Loucy (cell line): ENCODE measurements around the gene TAF4B.
"Not testable (repeated sequence)": the region's sequence is repeated elsewhere in the genome, so short reads cannot be mapped to it uniquely, and the experiment has no call there.

Experiments
- H2AFZ ChIP-seq: fragments of 200-600 bp; sonication (generic); 2 replicates; pipeline ENCODE4 v1.6.0; 2016; ENCODE audit warnings: antibody characterized with exemption, mild to moderate bottlenecking, low read length, moderate library complexity
- H3F3A ChIP-seq: fragments of 200-600 bp; 2 replicates; pipeline ENCODE4 v1.6.0; 2016; ENCODE audit warnings: antibody characterized with exemption, low read depth, mild to moderate bottlenecking
- H3K27me3 ChIP-seq: fragments of 200-600 bp; sonication (generic); 2 replicates; pipeline ENCODE4 v1.6.1; 2014; ENCODE audit warnings: low read length, mild to moderate bottlenecking; ENCODE audit not compliant: insufficient read depth, poor library complexity, severe bottlenecking
- H3K36me3 ChIP-seq: fragments of 200-600 bp; sonication (generic); 2 replicates; pipeline ENCODE4 v1.6.1; 2016; ENCODE audit warnings: low read length; ENCODE audit not compliant: insufficient read depth
- H3K4me1 ChIP-seq: fragments of 200-600 bp; sonication (generic); 2 replicates; pipeline ENCODE4 v1.5.1; 2014; ENCODE audit warnings: low read length, mild to moderate bottlenecking; ENCODE audit not compliant: insufficient read depth, poor library complexity, severe bottlenecking
- H3K4me2 ChIP-seq: fragments of 200-600 bp; sonication (generic); 2 replicates; pipeline ENCODE4 v1.6.0; 2014; ENCODE audit warnings: antibody characterized with exemption, low read length, low read depth, mild to moderate bottlenecking; ENCODE audit not compliant: poor library complexity, severe bottlenecking
- H3K4me3 ChIP-seq: fragments of 200-600 bp; sonication (generic); 2 replicates; pipeline ENCODE4 v1.5.1; 2014; ENCODE audit warnings: low read length, mild to moderate bottlenecking, mixed read lengths; ENCODE audit not compliant: poor library complexity, severe bottlenecking
- H3K79me2 ChIP-seq: fragments of 200-600 bp; sonication (generic); 2 replicates; pipeline ENCODE4 v1.6.1; 2014; ENCODE audit warnings: low read length; ENCODE audit not compliant: insufficient read depth
- H3K9ac ChIP-seq: fragments of 200-600 bp; sonication (generic); 2 replicates; pipeline ENCODE4 v1.6.0; 2014; ENCODE audit warnings: mild to moderate bottlenecking, low read depth, low read length, moderate library complexity; ENCODE audit not compliant: poor library complexity, severe bottlenecking
- H3K9me2 ChIP-seq: fragments of 200-600 bp; sonication (generic); replicated peaks from 2 replicates; pipeline ENCODE4 v1.6.1; 2016; ENCODE audit warnings: low read depth, low read length, mixed read lengths
- H3K9me3 ChIP-seq: fragments of 200-600 bp; sonication (generic); 2 replicates; pipeline ENCODE4 v1.6.1; 2014; ENCODE audit warnings: mild to moderate bottlenecking, antibody characterized with exemption, low read length, low read depth; ENCODE audit not compliant: insufficient read depth
- H4K20me1 ChIP-seq: fragments of 200-600 bp; sonication (generic); 2 replicates; pipeline ENCODE4 v1.6.0; 2014; ENCODE audit warnings: antibody characterized with exemption, low read length, mild to moderate bottlenecking; ENCODE audit not compliant: insufficient read depth, poor library complexity, severe bottlenecking
- CTCF ChIP-seq: fragments of 200-600 bp; sonication (generic); conservative IDR thresholded peaks from 2 replicates; pipeline ENCODE4 v1.5.1; 2014; ENCODE audit warnings: mild to moderate bottlenecking, antibody characterized with exemption, low read length
- EZH2phosphoT487 ChIP-seq: fragments of 200-600 bp; IDR thresholded peaks from 2 replicates; pipeline ENCODE4 v1.6.1; 2018; ENCODE audit warnings: antibody characterized with exemption, mild to moderate bottlenecking, moderate library complexity, borderline replicate concordance

Gene TAF4B

GRCh38 chr18:26301681-26302080, 75.4 kb downstream of the TAF4B start:
- Histone ChIP-seq H2AFZ (no peak overlapping the region), H3K79me2 (no peaks in the 10 kb centered on the region), H3K4me2 (no peak overlapping the region), H3K9me3 (no peaks in the 10 kb centered on the region), H4K20me1 (no peaks in the 10 kb centered on the region), H3K4me3 (no peak overlapping the region), H3F3A (no peaks in the 10 kb centered on the region), H3K4me1 (no peaks in the 10 kb centered on the region), H3K9me2 (no peaks in the 10 kb centered on the region), H3K9ac (no peak overlapping the region), H3K27me3 (no peaks in the 10 kb centered on the region), H3K36me3 (peaks cover 5% of the 10 kb centered on the region; the same call in 1 of the 2 replicates)
- no peak for TF ChIP-seq EZH2phosphoT487
- no peak for TF ChIP-seq CTCF

- not testable (repeated sequence) for H3K9me2 ChIP-seq, H3K4me1 ChIP-seq, H4K20me1 ChIP-seq, H2AFZ ChIP-seq, H3K4me3 ChIP-seq, H3K9me3 ChIP-seq, H3K27me3 ChIP-seq, H3K9ac ChIP-seq, H3K4me2 ChIP-seq, H3K36me3 ChIP-seq, H3F3A ChIP-seq, H3K79me2 ChIP-seq
Measured at GRCh38 chr18:26303222-26303621, 77.0 kb downstream of the TAF4B start.

GRCh38 chr18:26304511-26304910, 78.3 kb downstream of the TAF4B start:
- H3K9me3 ChIP-seq, result no peaks in the 10 kb centered on the region
- no peak overlapping the region for H3K4me2 ChIP-seq
- no peaks in the 10 kb centered on the region for H3K9me2 ChIP-seq
- H3K4me1 ChIP-seq, result no peaks in the 10 kb centered on the region
- H2AFZ ChIP-seq, result no peak overlapping the region
- no peak overlapping the region for H3K9ac ChIP-seq
- H3K27me3 ChIP-seq, result no peaks in the 10 kb centered on the region
- H4K20me1 ChIP-seq, result no peaks in the 10 kb centered on the region
- no peaks in the 10 kb centered on the region for H3F3A ChIP-seq
- no peaks in the 10 kb centered on the region for H3K79me2 ChIP-seq
- no peaks in the 10 kb centered on the region; the same call in 1 of the 2 replicates for H3K36me3 ChIP-seq
- TF ChIP-seq CTCF (no peak), EZH2phosphoT487 (no peak)
- H3K4me3 ChIP-seq, result no peak overlapping the region

GRCh38 chr18:26307161-26307773, 81.0 kb downstream of the TAF4B start:
- no peaks in the 10 kb centered on the region for H3K9me2 ChIP-seq
- H4K20me1 ChIP-seq, result no peaks in the 10 kb centered on the region
- no peak overlapping the region for H3K9ac ChIP-seq
- no peak overlapping the region for H3K4me2 ChIP-seq
- no peaks in the 10 kb centered on the region for H3K27me3 ChIP-seq
- H3K9me3 ChIP-seq, result no peaks in the 10 kb centered on the region
- no peaks in the 10 kb centered on the region; the same call in 1 of the 2 replicates for H3K36me3 ChIP-seq
- no peaks in the 10 kb centered on the region for H3F3A ChIP-seq
- no peak overlapping the region for H3K4me3 ChIP-seq
- H3K79me2 ChIP-seq, result no peaks in the 10 kb centered on the region
- TF ChIP-seq CTCF (peak; percentile 71), EZH2phosphoT487 (no peak)
- peaks cover 7% of the 10 kb centered on the region for H3K4me1 ChIP-seq
- no peak overlapping the region for H2AFZ ChIP-seq
